Measurements from ENCODE around the gene KRTAP4-1.
"Not testable (repeated sequence)": the region's sequence is repeated elsewhere in the genome, so short reads cannot be mapped to it uniquely, and the experiment has no call there.

KRTAP4-1 gene

GRCh38 chr17:41149652-41149985 is 35.1 kb downstream of the KRTAP4-1 start, which contains the start of gene KRTAP4-5 (continued):
- TF ChIP-seq POU6F1 (CRISPR knock-in tag; IDR thresholded peaks at IDR 0.05; ENCODE audit: borderline replicate concordance, low read depth), result no peak

- not testable (repeated sequence) for ATAC-seq
Measured at GRCh38 chr17:41148971-41149651, 35.6 kb downstream of the KRTAP4-1 start.

- TF ChIP-seq POU6F1 (CRISPR knock-in tag; IDR thresholded peaks at IDR 0.05; ENCODE audit: borderline replicate concordance, low read depth) (no peak), ZNF565 (CRISPR knock-in tag; conservative IDR thresholded peaks at IDR 0.05; ENCODE audit: low read depth) (no peak), ZFP30 (CRISPR knock-in tag; IDR thresholded peaks at IDR 0.05) (no peak), OSR1 (CRISPR knock-in tag; IDR thresholded peaks at IDR 0.05) (no peak), ARNTL (CRISPR knock-in tag; IDR thresholded peaks at IDR 0.05; ENCODE audit: borderline replicate concordance, low read depth) (no peak)
- no peak for ATAC-seq
Measured at GRCh38 chr17:41147531-41148204, 37.0 kb downstream of the KRTAP4-1 start.

GRCh38 chr17:41145261-41145660 is 39.5 kb downstream of the KRTAP4-1 start:
- TF ChIP-seq RARB (CRISPR knock-in tag; IDR thresholded peaks at IDR 0.05), result no peak
- TF ChIP-seq CREB5 (CRISPR knock-in tag; IDR thresholded peaks at IDR 0.05; ENCODE audit: low read depth), result no peak
- TF ChIP-seq PATZ1 (CRISPR knock-in tag; IDR thresholded peaks at IDR 0.05; ENCODE audit: borderline replicate concordance), result no peak
- no peak for TF ChIP-seq POU6F1 (CRISPR knock-in tag; IDR thresholded peaks at IDR 0.05; ENCODE audit: borderline replicate concordance, low read depth)
- TF ChIP-seq ISL1 (CRISPR knock-in tag; IDR thresholded peaks at IDR 0.05), result no peak
- TF ChIP-seq BACH2 (CRISPR knock-in tag; IDR thresholded peaks at IDR 0.05; ENCODE audit: borderline replicate concordance), result no peak
- TF ChIP-seq SNAI2 (CRISPR knock-in tag; IDR thresholded peaks at IDR 0.05), result no peak
- no peak for TF ChIP-seq CSDC2 (CRISPR knock-in tag; IDR thresholded peaks at IDR 0.05)
- TF ChIP-seq TCF4 (CRISPR knock-in tag; IDR thresholded peaks at IDR 0.05; ENCODE audit: borderline replicate concordance), result no peak
- no peak for TF ChIP-seq ESRRG (CRISPR knock-in tag; IDR thresholded peaks at IDR 0.05)
- TF ChIP-seq ZNF8 (CRISPR knock-in tag; IDR thresholded peaks at IDR 0.05), result no peak
- no peak for TF ChIP-seq GLIS3 (CRISPR knock-in tag; IDR thresholded peaks at IDR 0.05)
- no peak for TF ChIP-seq OSR1 (CRISPR knock-in tag; IDR thresholded peaks at IDR 0.05)
- no peak for TF ChIP-seq CSRNP3 (CRISPR knock-in tag; IDR thresholded peaks at IDR 0.05)
- TF ChIP-seq ZFP3 (CRISPR knock-in tag; IDR thresholded peaks at IDR 0.05), result no peak
- no peak for TF ChIP-seq ARNTL (CRISPR knock-in tag; IDR thresholded peaks at IDR 0.05; ENCODE audit: borderline replicate concordance, low read depth)
- TF ChIP-seq ZNF70 (CRISPR knock-in tag; IDR thresholded peaks at IDR 0.05), result no peak
- TF ChIP-seq ZFP30 (CRISPR knock-in tag; IDR thresholded peaks at IDR 0.05), result no peak
- ATAC-seq, result no peak

All from SK-N-SH treated with all-trans-retinoic acid at 6 μM for 48 hours (cell line).